SK-N-DZ (cell line): Measurements from ENCODE around the gene ZMYM5.
"Not testable (repeated sequence)": the region's sequence is repeated elsewhere in the genome, so short reads cannot be mapped to it uniquely, and the experiment has no call there.

Source experiments
- DNase-seq: peaks from one replicate; pipeline ENCODE4 v3.0.0-alpha.2; 2015; ENCODE audit warnings: low spot score

The ZMYM5 gene

GRCh38 chr13:19822673-19823072 is 40.8 kb downstream of the ZMYM5 start:
- DNase-seq: no peak

DNA sequence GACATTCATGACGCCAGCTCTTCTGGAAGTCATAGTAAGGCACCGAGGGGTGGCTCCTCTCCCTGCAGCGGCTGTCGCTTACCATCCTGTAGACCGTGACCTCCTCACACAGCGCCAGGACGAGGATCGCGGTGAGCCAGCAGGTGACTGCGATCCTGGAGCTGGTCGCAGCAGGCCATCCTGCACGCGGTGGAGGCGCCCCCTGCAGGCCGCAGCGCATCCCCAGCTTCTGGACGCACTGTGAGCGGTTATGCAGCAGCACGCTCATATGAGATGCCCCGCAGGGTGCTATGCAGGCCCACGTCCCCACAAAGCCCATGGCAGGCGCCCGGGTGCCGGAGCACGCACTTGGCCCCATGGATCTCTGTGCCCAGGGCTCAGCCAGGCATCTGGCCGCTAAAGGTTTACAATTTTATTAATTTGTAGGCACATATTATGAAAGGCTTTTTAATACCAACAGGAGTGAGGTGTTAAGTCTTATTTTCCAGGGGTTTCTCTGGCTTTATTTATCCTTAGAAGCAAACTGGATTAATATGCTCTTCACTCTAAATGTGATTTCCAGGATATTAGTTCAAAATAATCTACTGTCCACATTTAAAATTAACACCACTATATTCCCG is 45.1 kb downstream of the ZMYM5 start:
- DNase-seq: peak; percentile 10

- no peak for DNase-seq
Measured at GRCh38 chr13:19817510-19818158, 45.8 kb downstream of the ZMYM5 start.

DNA sequence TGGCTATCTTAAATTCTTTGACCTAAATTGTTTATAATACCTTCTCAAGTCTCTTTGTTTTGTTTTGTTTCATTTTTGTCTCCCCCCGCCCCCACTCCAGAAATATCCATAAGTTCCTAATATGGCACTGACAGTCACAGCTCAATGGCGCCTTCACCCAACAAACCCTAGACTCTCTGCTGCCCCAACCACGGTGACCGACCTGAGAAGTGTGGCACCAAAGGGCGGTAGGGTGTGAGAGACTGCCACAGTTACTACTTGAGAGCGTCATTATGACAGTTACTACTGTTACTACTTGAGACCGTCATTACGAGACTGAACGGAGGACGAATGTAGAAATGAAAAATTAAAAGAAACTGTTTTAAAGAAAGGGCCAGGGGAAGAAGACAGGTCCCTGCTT is 46.3 kb downstream of the ZMYM5 start:
- no peak for DNase-seq

- not testable (repeated sequence) for DNase-seq
Measured at GRCh38 chr13:19815842-19816241, 47.6 kb downstream of the ZMYM5 start.

DNA sequence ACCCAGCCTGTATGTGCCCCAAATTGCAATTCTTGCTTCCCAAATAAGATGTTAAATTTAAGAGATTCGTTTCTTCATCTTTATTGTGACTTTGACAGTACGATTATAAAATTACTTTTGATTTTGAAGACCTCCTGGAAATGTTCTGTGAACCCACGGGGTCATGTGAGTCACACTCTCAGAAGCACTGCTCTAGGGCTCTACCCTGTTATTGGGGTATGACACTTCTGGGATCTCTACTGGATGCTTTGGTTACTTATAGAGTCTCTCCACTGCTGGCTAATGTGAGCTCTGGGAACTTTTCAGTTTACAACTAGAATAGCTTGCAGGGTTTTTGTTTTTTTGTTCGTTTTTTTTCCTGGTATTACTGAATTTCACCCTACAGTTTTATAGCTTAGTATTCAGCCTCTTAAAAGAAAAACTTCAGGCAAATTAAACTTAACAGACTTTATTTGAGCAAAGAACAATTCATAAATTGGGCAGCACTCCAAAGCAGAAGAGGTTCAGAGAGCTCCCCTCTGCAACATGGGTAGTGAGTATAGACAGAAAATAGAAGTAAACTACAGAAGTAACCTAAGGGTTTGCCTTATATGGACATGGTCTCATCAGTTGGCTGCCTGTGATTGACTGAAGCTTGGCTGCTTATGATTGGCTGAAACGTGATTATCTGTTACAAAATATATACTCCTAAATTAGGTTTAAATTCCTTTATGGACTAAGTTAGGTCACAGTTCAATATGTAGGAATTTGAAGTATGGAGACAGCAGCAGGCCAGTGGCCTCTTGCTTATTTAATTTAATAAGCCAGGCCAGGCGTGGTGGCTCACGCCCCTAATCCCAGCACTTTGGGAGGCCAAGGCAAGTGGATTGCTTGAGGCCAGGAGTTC is 52.2 kb downstream of the ZMYM5 start:
- DNase-seq: peak; percentile 10

GRCh38 chr13:19810151-19810550 is 53.3 kb downstream of the ZMYM5 start:
- no peak for DNase-seq

GRCh38 chr13:19805765-19806164 is 57.7 kb downstream of the ZMYM5 start:
- no peak for DNase-seq

- DNase-seq: no peak
Measured at GRCh38 chr13:19795956-19796355, 67.5 kb downstream of the ZMYM5 start.

- DNase-seq: no peak
Measured at GRCh38 chr13:19794631-19795030, 68.8 kb downstream of the ZMYM5 start.

DNA sequence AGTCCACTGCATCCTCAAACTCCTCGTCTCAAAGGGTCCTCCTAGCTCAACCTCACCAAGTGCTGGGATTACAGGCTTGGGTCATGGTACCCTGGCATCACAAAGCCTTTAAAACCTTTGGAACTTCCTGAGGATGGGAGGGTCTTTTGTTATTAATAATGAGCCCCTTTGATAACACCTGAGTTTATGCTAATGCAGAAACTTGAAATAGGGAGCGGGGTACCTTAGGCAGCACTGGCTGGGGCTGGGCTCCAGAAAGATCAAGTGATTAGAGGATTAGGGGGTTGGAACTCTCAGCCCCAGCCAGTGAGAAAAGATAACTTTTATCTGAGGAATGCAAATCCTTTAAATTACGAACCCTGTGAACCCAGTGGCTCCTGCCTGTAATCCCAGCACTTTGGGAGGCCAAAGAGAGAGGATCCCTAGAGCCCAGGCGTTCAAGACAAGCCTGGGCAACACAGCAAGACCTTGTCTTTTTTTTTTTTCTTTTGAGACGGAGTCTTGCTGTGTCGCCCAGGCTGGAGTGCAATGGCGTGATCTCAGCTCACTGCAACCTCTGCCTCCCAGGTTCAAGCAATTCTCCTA is 71.4 kb downstream of the ZMYM5 start:
- no peak for DNase-seq

- DNase-seq: peak; percentile 92
Measured at GRCh38 chr13:19782727-19783682, 80.4 kb downstream of the ZMYM5 start, which contains the start of gene PSPC1. PSPC1 (minus strand) TSS chr13:19782945; CDS start chr13:19782757, 188 bp downstream.

- DNase-seq: peak; percentile 13
Measured at GRCh38 chr13:19782049-19782726, 81.3 kb downstream of the ZMYM5 start.

GRCh38 chr13:19781526-19781925 is 81.9 kb downstream of the ZMYM5 start:
- DNase-seq: peak; percentile 13

DNA sequence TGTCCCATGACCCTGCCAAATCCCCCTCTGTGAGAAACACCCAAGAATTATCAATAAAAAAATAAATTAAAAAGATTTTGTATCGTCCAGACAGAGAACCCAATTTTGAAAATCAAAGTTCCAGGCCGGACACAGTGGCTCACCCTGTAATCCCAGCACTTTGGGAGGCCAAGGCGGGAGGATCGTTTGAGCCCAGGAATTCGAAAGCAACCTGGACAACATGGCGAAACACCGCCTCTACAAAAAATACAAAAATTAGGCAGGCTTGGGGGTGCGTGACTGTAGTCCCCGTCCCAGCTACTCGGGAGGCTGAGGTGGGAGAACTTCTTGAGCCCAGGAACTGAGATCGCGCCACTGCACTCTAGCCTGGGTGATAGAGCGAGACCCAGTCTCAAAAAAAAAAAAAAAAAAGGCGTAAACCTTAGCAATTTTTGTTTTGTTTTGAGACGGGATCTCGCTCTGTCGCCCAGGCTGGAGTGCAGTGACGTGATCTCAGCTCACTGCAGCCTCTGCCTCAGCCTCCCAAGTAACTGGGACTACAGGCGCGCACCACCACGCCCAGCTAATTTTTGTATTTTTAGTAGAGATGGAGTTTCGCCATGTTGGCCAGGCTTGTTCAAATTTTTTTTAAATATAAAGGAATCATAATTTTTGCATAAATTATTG is 82.6 kb downstream of the ZMYM5 start:
- not testable (repeated sequence) for DNase-seq
